Gastroesophageal sphincter (tissue), 4 donors: ENCODE measurements around the gene MCC. TPM values are rescaled to one million over a fixed set of nuclear protein-coding genes. Genes with fewer than 3 reads are reported as not detected.

ENCODE experiments used
- ATAC-seq: fragments of 150-250 bp; one replicate; pipeline ENCODE4 v1.9.1; 2016; ENCODE audit warnings: mild to moderate bottlenecking, moderate library complexity
- H3K27ac ChIP-seq, 4 donors: fragments of 200-600 bp; sonication (generic) in 3 of 4; 1 replicate in 3 of 4; 2 replicates in 1 of 4; pipeline ENCODE4 v1.5.1; 2016 to 2019
- H3K27me3 ChIP-seq: fragments of 200-600 bp; sonication (generic); one replicate; pipeline ENCODE4 v1.5.1; 2019
- H3K36me3 ChIP-seq, 2 donors: fragments of 200-600 bp; sonication (generic); one replicate each; pipeline ENCODE4 v1.5.1; 2019; ENCODE audit warnings: control low read depth in 1 of 2
- H3K4me1 ChIP-seq, 3 donors: fragments of 200-600 bp; sonication (generic); 1 replicate in 2 of 3; 2 replicates in 1 of 3; pipeline ENCODE4 v1.5.1; 2016 to 2019; ENCODE audit warnings: control low read depth in 2 of 3
- H3K4me3 ChIP-seq, 2 donors: fragments of 200-600 bp; sonication (generic); one replicate each; pipeline ENCODE4 v1.5.1; 2019; ENCODE audit warnings: mild to moderate bottlenecking in 1 of 2, moderate library complexity in 1 of 2
- H3K9me3 ChIP-seq, 3 donors: fragments of 200-600 bp; sonication (generic); one replicate each; pipeline ENCODE4 v1.5.1; 2017 to 2019; ENCODE audit warnings: control low read depth in 2 of 3
- EP300 ChIP-seq: sonication (generic); formaldehyde crosslinking; IDR thresholded peaks from one replicate; pipeline ENCODE4 v1.6.1; 2017; ENCODE audit warnings: antibody characterized with exemption, mild to moderate bottlenecking
- POLR2A ChIP-seq, 2 donors: fragments of 450-650 bp; IDR thresholded peaks; one replicate each; pipeline ENCODE4 v1.6.1; 2017; ENCODE audit warnings: antibody characterized with exemption in 2 of 2, mild to moderate bottlenecking in 2 of 2, moderate library complexity in 1 of 2
- POLR2AphosphoS5 ChIP-seq: sonication (generic); formaldehyde crosslinking; IDR thresholded peaks from one replicate; pipeline ENCODE4 v1.6.1; 2017; ENCODE audit warnings: antibody characterized with exemption
- WGBS, 2 donors: methylation state at CpG; one replicate each; pipeline ENCODE4 v1.1.5; 2018; ENCODE audit warnings: low coverage in 1 of 2; 5-methylcytosine and 5-hydroxymethylcytosine counted together
- total RNA-seq, 4 donors: library from RNA; depleted of rRNA; stranded (reverse); fragments of >200 nt; gene quantifications; one replicate each; pipeline ENCODE4 v1.1.0, GENCODE V29; 2016
- TF ChIP-seq, protein P1 (sequence below), 4 experiments: fragments of 200-600 bp in 2 of 4; fragments of 450-650 bp in 2 of 4; sonication (generic) in 1 of 4; IDR thresholded peaks; one replicate each; pipeline ENCODE4 v1.5.1; 2017 to 2019; ENCODE audit warnings: antibody characterized with exemption in 4 of 4, mild to moderate bottlenecking in 2 of 4, moderate library complexity in 2 of 4

MCC gene
- total RNA-seq, 4 donors from 2014 or later: 20.5 to 28.7 (median 23.5) TPM

DNA sequence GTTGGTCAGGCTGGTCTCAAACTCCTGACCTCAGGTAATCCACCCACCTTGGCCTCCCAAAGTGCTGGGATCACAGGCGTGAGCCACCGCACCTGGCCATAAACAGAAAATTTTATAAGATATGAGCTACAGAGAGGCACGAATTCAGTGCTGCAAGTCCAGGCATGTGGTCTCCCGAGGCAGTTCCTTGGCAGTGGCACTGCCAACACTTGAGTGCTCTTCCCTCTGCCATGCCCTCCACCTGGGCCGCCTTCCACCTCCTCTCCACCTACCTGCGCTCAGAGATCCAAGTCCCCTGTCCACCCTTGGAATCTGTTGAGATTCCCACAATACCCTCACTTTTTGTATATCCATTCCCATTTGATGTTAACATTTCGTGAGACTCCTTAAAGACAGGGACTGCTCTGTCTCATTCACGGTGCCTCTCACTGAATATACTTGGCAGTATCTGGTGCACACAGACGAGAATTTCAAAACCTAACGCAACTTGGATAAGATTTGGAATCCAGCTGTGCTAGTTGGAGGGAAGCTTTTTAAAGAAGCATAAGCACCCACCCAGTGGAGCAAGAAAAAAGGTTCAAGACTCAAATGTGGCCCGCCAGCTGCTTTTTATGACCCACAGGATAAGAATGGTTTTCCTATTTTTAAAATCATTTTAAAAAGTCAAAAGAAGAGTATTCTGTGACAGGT, 443.3 kb downstream of the MCC start:
- 81 to 89% methylated on average over 5 to 7 of the region's 11 CpGs for WGBS, 2 donors
- no peaks in the 10 kb centered on the region for H3K9me3 ChIP-seq
- no peaks in the 10 kb centered on the region for H3K27me3 ChIP-seq
- TF ChIP-seq POLR2A (IDR thresholded peaks at IDR 0.05): no peak
- no peak for TF ChIP-seq POLR2AphosphoS5
- TF ChIP-seq, protein P1, sequence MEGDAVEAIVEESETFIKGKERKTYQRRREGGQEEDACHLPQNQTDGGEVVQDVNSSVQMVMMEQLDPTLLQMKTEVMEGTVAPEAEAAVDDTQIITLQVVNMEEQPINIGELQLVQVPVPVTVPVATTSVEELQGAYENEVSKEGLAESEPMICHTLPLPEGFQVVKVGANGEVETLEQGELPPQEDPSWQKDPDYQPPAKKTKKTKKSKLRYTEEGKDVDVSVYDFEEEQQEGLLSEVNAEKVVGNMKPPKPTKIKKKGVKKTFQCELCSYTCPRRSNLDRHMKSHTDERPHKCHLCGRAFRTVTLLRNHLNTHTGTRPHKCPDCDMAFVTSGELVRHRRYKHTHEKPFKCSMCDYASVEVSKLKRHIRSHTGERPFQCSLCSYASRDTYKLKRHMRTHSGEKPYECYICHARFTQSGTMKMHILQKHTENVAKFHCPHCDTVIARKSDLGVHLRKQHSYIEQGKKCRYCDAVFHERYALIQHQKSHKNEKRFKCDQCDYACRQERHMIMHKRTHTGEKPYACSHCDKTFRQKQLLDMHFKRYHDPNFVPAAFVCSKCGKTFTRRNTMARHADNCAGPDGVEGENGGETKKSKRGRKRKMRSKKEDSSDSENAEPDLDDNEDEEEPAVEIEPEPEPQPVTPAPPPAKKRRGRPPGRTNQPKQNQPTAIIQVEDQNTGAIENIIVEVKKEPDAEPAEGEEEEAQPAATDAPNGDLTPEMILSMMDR (IDR thresholded peaks at IDR 0.05): no peak
- no peak for TF ChIP-seq EP300
- H3K4me1 ChIP-seq: no peaks in the 10 kb centered on the region
- no peak overlapping the region for H3K27ac ChIP-seq
- H3K4me3 ChIP-seq: no peak overlapping the region
- ATAC-seq: no peak
- H3K36me3 ChIP-seq: peaks cover 0 to 57% of the 10 kb centered on the region in 2 donors

DNA sequence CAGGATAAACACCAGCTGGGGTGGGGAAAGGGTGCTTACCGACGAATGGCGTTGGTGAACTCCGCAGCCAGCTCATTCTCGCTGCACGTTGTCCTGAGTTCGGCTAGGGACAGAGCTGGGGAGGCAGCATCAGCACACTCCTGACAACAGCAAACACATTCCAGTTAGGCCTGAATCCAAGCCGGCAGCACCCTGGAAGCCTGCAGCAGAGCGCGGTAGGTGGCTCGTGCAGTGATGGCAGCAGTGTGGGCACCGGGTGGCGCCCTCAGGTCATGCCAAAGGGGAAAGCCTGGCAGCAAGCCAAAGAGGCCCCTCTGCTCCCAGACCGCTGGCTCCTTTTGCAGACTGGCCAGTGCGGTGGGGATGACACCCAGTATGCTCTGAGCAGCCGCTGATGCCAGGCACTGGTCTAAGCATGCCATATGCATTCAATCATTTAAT, 444.7 kb downstream of the MCC start:
- TF ChIP-seq POLR2A (IDR thresholded peaks at IDR 0.05) (no peak), EP300 (no peak), POLR2AphosphoS5 (peak; percentile 54)
- TF ChIP-seq, protein P1 (IDR thresholded peaks at IDR 0.05): peak in 3 of 4 experiments; percentile 10 to 36 (median 15)
- H3K27ac ChIP-seq: no peak overlapping the region
- no peaks in the 10 kb centered on the region for H3K9me3 ChIP-seq
- H3K36me3 ChIP-seq: peaks cover 0 to 57% of the 10 kb centered on the region in 2 donors
- no peaks in the 10 kb centered on the region for H3K4me1 ChIP-seq
- ATAC-seq: peak; percentile 27
- H3K27me3 ChIP-seq: no peaks in the 10 kb centered on the region
- no peak overlapping the region for H3K4me3 ChIP-seq
- 50% methylated on average over 2 of the region's 16 CpGs; no CpG with 5 or more reads in 1 of the 2 donors for WGBS, 2 donors

DNA sequence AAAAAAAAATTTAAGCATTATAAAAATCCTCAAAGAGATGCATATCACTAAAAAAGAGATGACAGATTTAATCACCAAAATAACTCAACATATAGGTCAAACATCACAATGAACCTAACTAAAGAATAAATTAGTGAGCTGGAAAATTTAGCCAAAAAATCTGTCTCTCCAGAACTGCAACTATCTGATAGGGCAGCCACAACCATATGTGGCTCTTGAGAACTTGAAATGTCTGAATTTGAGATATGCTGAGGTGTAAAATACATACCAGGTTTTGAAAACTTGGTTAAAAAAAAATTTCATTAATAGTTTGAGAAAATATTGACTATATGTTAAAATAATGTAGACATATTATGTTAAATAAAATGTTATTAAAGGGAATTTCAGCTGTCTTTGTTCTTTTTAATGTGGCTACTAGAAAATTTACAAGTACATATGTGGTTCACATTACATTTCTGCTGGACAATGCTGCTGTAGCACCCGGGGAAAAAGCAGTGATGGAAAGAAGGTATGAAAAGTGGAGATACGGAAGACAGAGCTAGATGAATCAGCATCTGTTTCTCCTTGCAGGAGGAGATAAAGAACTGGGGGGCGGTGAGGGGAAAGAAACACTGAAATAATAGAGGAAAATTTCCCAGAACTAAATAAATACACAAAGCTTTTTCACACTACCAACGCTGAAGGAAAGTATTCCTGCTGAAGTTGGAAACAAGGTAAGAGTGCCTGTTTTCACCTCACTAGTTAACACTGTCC, 445.6 kb downstream of the MCC start:
- TF ChIP-seq POLR2AphosphoS5: no peak
- TF ChIP-seq, protein P1 (IDR thresholded peaks at IDR 0.05): no peak
- TF ChIP-seq EP300: no peak
- ATAC-seq: no peak
- Histone ChIP-seq H3K4me3 (no peak overlapping the region), H3K27me3 (no peaks in the 10 kb centered on the region), H3K4me1 (no peaks in the 10 kb centered on the region), H3K36me3 (peaks cover 0 to 51% of the 10 kb centered on the region in 2 donors), H3K9me3 (no peaks in the 10 kb centered on the region), H3K27ac (no peak overlapping the region)
- 67 to 77% methylated on average over 4 of the region's 4 CpGs for WGBS, 2 donors

DNA sequence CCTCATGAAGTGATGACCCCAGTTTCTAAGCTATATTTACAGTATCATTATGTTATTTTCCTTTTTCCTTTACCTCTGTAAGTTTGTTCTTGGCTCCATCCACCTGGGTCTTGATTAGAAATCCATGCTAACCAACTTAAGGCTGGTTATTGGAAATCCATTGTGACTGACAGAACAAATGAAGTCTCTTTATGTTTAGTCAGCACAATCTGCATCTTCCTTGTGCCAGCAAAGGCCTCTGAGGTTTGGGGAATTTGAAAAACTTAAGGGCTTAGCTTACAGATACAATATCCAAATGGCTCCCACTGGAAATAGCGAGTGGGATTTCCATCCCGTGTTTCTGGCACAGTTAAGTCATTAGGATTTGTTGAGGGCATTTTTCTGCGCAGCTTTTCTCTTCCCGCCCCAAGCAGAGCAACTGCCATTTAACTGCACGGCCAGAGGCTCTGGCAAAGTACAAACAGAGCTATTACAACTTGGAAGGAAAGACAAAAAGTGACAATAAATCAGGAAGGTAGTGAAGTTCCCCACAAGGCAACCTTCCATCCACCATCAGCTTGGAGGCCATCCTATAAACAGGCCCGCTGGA, 447.5 kb downstream of the MCC start:
- no peak overlapping the region for H3K4me3 ChIP-seq
- no peak overlapping the region for H3K27ac ChIP-seq
- no peaks in the 10 kb centered on the region for H3K9me3 ChIP-seq
- H3K27me3 ChIP-seq: no peaks in the 10 kb centered on the region
- TF ChIP-seq EP300 (no peak), POLR2A (IDR thresholded peaks at IDR 0.05) (no peak)
- TF ChIP-seq, protein P1 (IDR thresholded peaks at IDR 0.05): no peak
- WGBS, 2 donors: 86 to 92% methylated on average over 4 to 6 of the region's 6 CpGs
- no peaks in the 10 kb centered on the region for H3K4me1 ChIP-seq
- ATAC-seq: no peak
- H3K36me3 ChIP-seq: peaks cover 0 to 53% of the 10 kb centered on the region in 2 donors
